ENCODE results near the gene RPUSD1. TPM values are rescaled to one million over a fixed set of nuclear protein-coding genes. Genes with fewer than 3 reads are reported as not detected.
A peak's percentile ranks its signal among the peaks of the same experiment; 100 is the strongest.

Gene RPUSD1
- total and polyA plus RNA-seq, 4 donors: 8.2 to 25.6 (median 23.5) TPM

GRCh38 chr16:791131-791530, 3.0 kb upstream of the RPUSD1 start:
- ATAC-seq (ENCODE audit: insufficient read depth, low FRiP score) (no peak), DNase-seq (no peak)
- Histone ChIP-seq H3K4me3 (no peak overlapping the region), H3K9ac (ENCODE audit: insufficient read depth in 1 of 2, low read length in 2 of 2) (no peak overlapping the region), H3K27me3 (ENCODE audit: control insufficient read depth in 3 of 3, insufficient read depth in 3 of 3, low read length in 2 of 3) (no peaks in the 10 kb centered on the region), H3K4me1 (ENCODE audit: control insufficient read depth in 5 of 5, insufficient read depth in 5 of 5, low read length in 5 of 5) (peaks cover 0 to 19% (median 0%) of the 10 kb centered on the region in 5 donors), H3K27ac (ENCODE audit: low read depth in 1 of 2, low read length in 1 of 2) (no peak overlapping the region), H3K36me3 (ENCODE audit: control insufficient read depth in 4 of 4, insufficient read depth in 4 of 4, low read length in 4 of 4) (peaks cover 0 to 12% (median 2%) of the 10 kb centered on the region in 4 donors), H3K9me3 (ENCODE audit: control insufficient read depth in 4 of 4, insufficient read depth in 3 of 4, low read length in 3 of 4) (no peaks in the 10 kb centered on the region)
- 96 to 97% methylated on average over 23 of the region's 23 CpGs for WGBS, 2 donors
- TF ChIP-seq CTCF (IDR thresholded peaks at IDR 0.05; ENCODE audit: control extremely low read depth, extremely low read depth): no peak

DNA sequence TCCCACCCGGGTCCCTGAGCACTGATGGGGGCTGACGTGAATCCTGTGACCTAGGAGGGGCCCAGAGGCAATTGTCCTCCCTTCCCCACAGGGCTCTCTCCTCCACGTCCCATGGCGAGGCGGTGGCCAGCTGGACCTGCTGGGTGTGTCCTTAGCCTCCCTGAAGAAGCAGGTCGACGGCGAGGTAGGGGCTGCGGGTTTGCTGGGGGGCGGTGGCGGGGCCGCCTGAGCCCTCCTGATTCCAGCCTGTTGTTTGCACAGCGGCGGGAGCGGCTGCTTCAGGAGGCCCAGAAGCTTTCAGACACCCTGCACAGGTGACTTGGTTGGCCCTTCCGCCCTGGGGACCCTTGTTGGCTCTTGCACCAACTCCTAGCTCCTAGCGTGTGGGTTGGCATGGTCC, 1.9 kb upstream of the RPUSD1 start:
- H3K27me3 ChIP-seq (ENCODE audit: control insufficient read depth in 3 of 3, insufficient read depth in 3 of 3, low read length in 2 of 3): no peaks in the 10 kb centered on the region
- peaks cover 0 to 19% (median 0%) of the 10 kb centered on the region in 5 donors for H3K4me1 ChIP-seq (ENCODE audit: control insufficient read depth in 5 of 5, insufficient read depth in 5 of 5, low read length in 5 of 5)
- WGBS, 2 donors: 92 to 99% methylated on average over 15 to 17 of the region's 17 CpGs

GRCh38 chr16:789191-789850, 1.1 kb upstream of the RPUSD1 start:
- Histone ChIP-seq H3K4me1 (ENCODE audit: control insufficient read depth in 5 of 5, insufficient read depth in 5 of 5, low read length in 5 of 5) (peaks cover 0 to 19% (median 0%) of the 10 kb centered on the region in 5 donors), H3K9me3 (ENCODE audit: control insufficient read depth in 4 of 4, insufficient read depth in 3 of 4, low read length in 3 of 4) (no peaks in the 10 kb centered on the region), H3K36me3 (ENCODE audit: control insufficient read depth in 4 of 4, insufficient read depth in 4 of 4, low read length in 4 of 4) (peaks cover 0 to 19% (median 2%) of the 10 kb centered on the region in 4 donors), H3K27me3 (ENCODE audit: control insufficient read depth in 3 of 3, insufficient read depth in 3 of 3, low read length in 2 of 3) (no peaks in the 10 kb centered on the region), H3K9ac (ENCODE audit: insufficient read depth in 1 of 2, low read length in 2 of 2) (peak overlapping the region in 1 of 2 donors; percentile 25), H3K4me3 (peak overlapping the region; percentile 75), H3K27ac (ENCODE audit: low read depth in 1 of 2, low read length in 1 of 2) (no peak overlapping the region)
- 71 to 83% methylated on average over 32 to 33 of the region's 33 CpGs for WGBS, 2 donors
- ATAC-seq (ENCODE audit: insufficient read depth, low FRiP score) (no peak), DNase-seq (no peak)
- TF ChIP-seq CTCF (IDR thresholded peaks at IDR 0.05; ENCODE audit: control extremely low read depth, extremely low read depth): no peak

More for the DNA sequence above, 1.9 kb upstream of the RPUSD1 start:
- DNase-seq: no peak
- no peak for ATAC-seq (ENCODE audit: insufficient read depth, low FRiP score)
- no peak overlapping the region for H3K4me3 ChIP-seq
- no peak overlapping the region for H3K9ac ChIP-seq (ENCODE audit: insufficient read depth in 1 of 2, low read length in 2 of 2)
- no peak for TF ChIP-seq CTCF (IDR thresholded peaks at IDR 0.05; ENCODE audit: control extremely low read depth, extremely low read depth)
- H3K27ac ChIP-seq (ENCODE audit: low read depth in 1 of 2, low read length in 1 of 2): no peak overlapping the region
- H3K36me3 ChIP-seq (ENCODE audit: control insufficient read depth in 4 of 4, insufficient read depth in 4 of 4, low read length in 4 of 4): peaks cover 0 to 18% (median 2%) of the 10 kb centered on the region in 4 donors
- H3K9me3 ChIP-seq (ENCODE audit: control insufficient read depth in 4 of 4, insufficient read depth in 3 of 4, low read length in 3 of 4): no peaks in the 10 kb centered on the region

Data from lung (tissue), 12 donors.